Osteoblast (primary cell): ENCODE data around the gene PALLD. TPM values are rescaled to one million over a fixed set of nuclear protein-coding genes. Genes with fewer than 3 reads are reported as not detected.

ENCODE experiments used
- DNase-seq: peaks from one replicate; pipeline ENCODE4 v3.0.0; 2011; ENCODE audit warnings: low spot score, mixed read lengths; ENCODE audit not compliant: insufficient read length; ENCODE audit errors: missing footprints
- H2AFZ ChIP-seq: 2 replicates; pipeline ENCODE4 v1.6.0; 2011; ENCODE audit warnings: mild to moderate bottlenecking, low read length
- H3K27ac ChIP-seq: 2 replicates; pipeline ENCODE4 v1.5.1; 2011; ENCODE audit warnings: mild to moderate bottlenecking, low read depth, low read length, moderate library complexity
- H3K27me3 ChIP-seq: 2 replicates; pipeline ENCODE4 v1.6.0; 2012; ENCODE audit warnings: mild to moderate bottlenecking, control low read depth, inconsistent platforms, low read length, moderate library complexity; ENCODE audit not compliant: insufficient read depth
- H3K36me3 ChIP-seq: 2 replicates; pipeline ENCODE4 v1.5.1; 2011; ENCODE audit warnings: mild to moderate bottlenecking, low read length, control low read depth, moderate library complexity; ENCODE audit not compliant: insufficient read depth
- H3K4me1 ChIP-seq: 2 replicates; pipeline ENCODE4 v1.5.1; 2011; ENCODE audit warnings: mild to moderate bottlenecking, low read length, control low read depth, moderate library complexity; ENCODE audit not compliant: insufficient read depth
- H3K4me2 ChIP-seq: 2 replicates; pipeline ENCODE4 v1.6.0; 2011; ENCODE audit warnings: mild to moderate bottlenecking, low read length; ENCODE audit not compliant: insufficient read depth
- H3K4me3 ChIP-seq: fragments of 200-600 bp; sonication (generic); 3 replicates; pipeline ENCODE4 v1.5.1; 2012; ENCODE audit warnings: mild to moderate bottlenecking, low read length, inconsistent platforms; ENCODE audit not compliant: insufficient read depth
- H3K79me2 ChIP-seq: 2 replicates; pipeline ENCODE4 v1.6.0; 2012; ENCODE audit warnings: mild to moderate bottlenecking, low read length, control low read depth, inconsistent platforms; ENCODE audit not compliant: insufficient read depth
- H3K9me3 ChIP-seq: 2 replicates; pipeline ENCODE4 v1.5.1; 2011; ENCODE audit warnings: low read depth, low read length, control low read depth
- H4K20me1 ChIP-seq: 2 replicates; pipeline ENCODE4 v1.6.0; 2012; ENCODE audit warnings: mild to moderate bottlenecking, low read length, control low read depth; ENCODE audit not compliant: insufficient read depth
- CTCF ChIP-seq: IDR thresholded peaks from 2 replicates; pipeline ENCODE4 v1.5.1; 2011; ENCODE audit warnings: mild to moderate bottlenecking, low read depth, low read length, moderate library complexity; ENCODE audit errors: extremely low read depth
- total RNA-seq: library from RNA; depleted of rRNA; stranded (reverse); fragments of >200 nt; gene quantifications from 2 replicates; pipeline ENCODE4 v1.2.3, GENCODE V29; 2012

The PALLD gene
- total RNA-seq, 1 donor: 244 TPM

GRCh38 chr4:168822481-168822880 is 325.6 kb downstream of the PALLD start:
- Histone ChIP-seq H3K9me3 (no peaks in the 10 kb centered on the region), H3K27me3 (no peaks in the 10 kb centered on the region), H3K4me3 (no peak overlapping the region), H3K4me2 (no peak overlapping the region), H4K20me1 (no peaks in the 10 kb centered on the region), H3K27ac (no peak overlapping the region), H3K4me1 (peaks cover 11% of the 10 kb centered on the region), H3K79me2 (peaks cover 9% of the 10 kb centered on the region), H3K36me3 (no peaks in the 10 kb centered on the region), H2AFZ (no peak overlapping the region)
- DNase-seq: no peak
- no peak for TF ChIP-seq CTCF

- Histone ChIP-seq H2AFZ (no peak overlapping the region), H3K4me3 (no peak overlapping the region), H3K79me2 (peaks cover 6% of the 10 kb centered on the region), H3K4me1 (peaks cover 12% of the 10 kb centered on the region), H3K9me3 (no peaks in the 10 kb centered on the region), H4K20me1 (no peaks in the 10 kb centered on the region), H3K27ac (no peak overlapping the region), H3K36me3 (peaks cover 5% of the 10 kb centered on the region), H3K27me3 (no peaks in the 10 kb centered on the region), H3K4me2 (no peak overlapping the region)
- no peak for TF ChIP-seq CTCF
- peak; percentile 78 for DNase-seq
Measured at GRCh38 chr4:168825975-168826374, 329.1 kb downstream of the PALLD start.

GRCh38 chr4:168826620-168827019 is 329.8 kb downstream of the PALLD start:
- Histone ChIP-seq H3K79me2 (peaks cover 9% of the 10 kb centered on the region), H3K9me3 (no peaks in the 10 kb centered on the region), H3K4me2 (no peak overlapping the region), H3K36me3 (peaks cover 5% of the 10 kb centered on the region), H3K4me3 (no peak overlapping the region), H4K20me1 (no peaks in the 10 kb centered on the region), H3K27me3 (no peaks in the 10 kb centered on the region), H3K27ac (no peak overlapping the region), H2AFZ (no peak overlapping the region), H3K4me1 (peaks cover 19% of the 10 kb centered on the region)
- no peak for DNase-seq
- no peak for TF ChIP-seq CTCF

GRCh38 chr4:168830777-168831512 is 334.1 kb downstream of the PALLD start:
- peak overlapping the region; percentile 88 for H3K27ac ChIP-seq
- peak overlapping the region; percentile 71 for H2AFZ ChIP-seq
- no peaks in the 10 kb centered on the region for H3K27me3 ChIP-seq
- no peak for DNase-seq
- H4K20me1 ChIP-seq: peaks cover 31% of the 10 kb centered on the region
- peaks cover 29% of the 10 kb centered on the region for H3K4me1 ChIP-seq
- TF ChIP-seq CTCF: no peak
- H3K4me2 ChIP-seq: peak overlapping the region; percentile 81
- H3K36me3 ChIP-seq: peaks cover 11% of the 10 kb centered on the region
- H3K79me2 ChIP-seq: peaks cover 45% of the 10 kb centered on the region
- H3K4me3 ChIP-seq: peak overlapping the region; percentile 93
- H3K9me3 ChIP-seq: no peaks in the 10 kb centered on the region
